Neural cell (in vitro differentiated cells): ENCODE measurements around the gene SLC22A23. TPM values are rescaled to one million over a fixed set of nuclear protein-coding genes. Genes with fewer than 3 reads are reported as not detected.

Experiments used
- H2AFZ ChIP-seq: fragments of 200-600, 300-800 bp; sonication (generic), shearing (Covaris generic); 2 replicates; pipeline ENCODE4 v1.6.0; 2014; ENCODE audit warnings: low read depth, mild to moderate bottlenecking, antibody characterized with exemption, low read length, moderate library complexity
- H3F3A ChIP-seq: fragments of 200-600 bp; shearing (Covaris generic); 2 replicates; pipeline ENCODE4 v1.6.1; 2016; ENCODE audit warnings: mild to moderate bottlenecking, moderate library complexity, mixed read lengths, antibody characterized with exemption, low read length; ENCODE audit not compliant: insufficient read depth, poor library complexity, severe bottlenecking
- H3K27ac ChIP-seq: fragments of 200-600, 300-800 bp; sonication (generic), shearing (Covaris generic); 2 replicates; pipeline ENCODE4 v1.5.1; 2014; ENCODE audit warnings: mild to moderate bottlenecking, low read length, moderate library complexity
- H3K27me3 ChIP-seq: fragments of 300-800, 200-600 bp; sonication (generic), shearing (Covaris generic); 2 replicates; pipeline ENCODE4 v1.6.0; 2014; ENCODE audit warnings: mild to moderate bottlenecking, low read depth, low read length, moderate library complexity; ENCODE audit not compliant: insufficient read depth
- H3K36me3 ChIP-seq: fragments of 300-800, 200-600 bp; sonication (generic), shearing (Covaris generic); 2 replicates; pipeline ENCODE4 v1.5.1; 2014; ENCODE audit warnings: mild to moderate bottlenecking, antibody characterized with exemption, low read length, moderate library complexity; ENCODE audit not compliant: insufficient read depth
- H3K4me2 ChIP-seq: fragments of 300-800, 200-600 bp; sonication (generic), shearing (Covaris generic); 2 replicates; pipeline ENCODE4 v1.6.0; 2014; ENCODE audit warnings: mild to moderate bottlenecking, low read length
- H3K4me3 ChIP-seq: fragments of 300-800, 200-600 bp; sonication (generic), shearing (Covaris generic); 2 replicates; pipeline ENCODE4 v1.5.1; 2014; ENCODE audit warnings: mild to moderate bottlenecking, low read length, moderate library complexity
- H3K79me2 ChIP-seq: fragments of 200-600 bp; shearing (Covaris generic); replicated peaks from 2 replicates; pipeline ENCODE4 v1.6.0; 2014; ENCODE audit warnings: mild to moderate bottlenecking, low read length, moderate library complexity; ENCODE audit not compliant: insufficient read depth
- H3K9ac ChIP-seq: fragments of 300-800, 200-600 bp; sonication (generic), shearing (Covaris generic); 2 replicates; pipeline ENCODE4 v1.6.1; 2016; ENCODE audit warnings: mild to moderate bottlenecking, low read length, mixed read lengths
- H3K9me2 ChIP-seq: fragments of 200-600 bp; shearing (Covaris generic); 2 replicates; pipeline ENCODE4 v1.6.1; 2016; ENCODE audit warnings: mild to moderate bottlenecking, low read length, mixed read lengths; ENCODE audit not compliant: insufficient read depth
- H3K9me3 ChIP-seq: fragments of 200-600, 300-800 bp; sonication (generic), shearing (Covaris generic); 2 replicates; pipeline ENCODE4 v1.6.1; 2016; ENCODE audit warnings: mild to moderate bottlenecking, mixed run types, low read length, moderate library complexity, mixed read lengths
- H4K20me1 ChIP-seq: fragments of 200-600 bp; shearing (Covaris generic); 2 replicates; pipeline ENCODE4 v1.6.1; 2016; ENCODE audit warnings: mild to moderate bottlenecking, mixed run types; ENCODE audit not compliant: insufficient read depth
- EP300 ChIP-seq: fragments of 450-650 bp; conservative IDR thresholded peaks from 2 replicates; pipeline ENCODE4 v1.6.1; 2014; ENCODE audit warnings: antibody characterized with exemption, mild to moderate bottlenecking, moderate library complexity; ENCODE audit not compliant: poor library complexity, severe bottlenecking
- EZH2 ChIP-seq: fragments of 200-600, 300-800 bp; shearing (Covaris generic), sonication (generic); IDR thresholded peaks from 2 replicates; pipeline ENCODE4 v1.6.1; 2014; ENCODE audit warnings: antibody characterized with exemption, low read length, borderline replicate concordance, mild to moderate bottlenecking; ENCODE audit not compliant: insufficient read depth, poor library complexity, severe bottlenecking
- MXI1 ChIP-seq: fragments of 450-650 bp; conservative IDR thresholded peaks from 2 replicates; pipeline ENCODE4 v1.6.1; 2014; ENCODE audit warnings: antibody characterized with exemption, mild to moderate bottlenecking; ENCODE audit not compliant: poor library complexity, severe bottlenecking
- POLR2AphosphoS5 ChIP-seq: IDR thresholded peaks from 2 replicates; pipeline ENCODE4 v1.6.1; 2012
- RAD21 ChIP-seq: fragments of 450-650 bp; conservative IDR thresholded peaks from 2 replicates; pipeline ENCODE4 v1.6.1; 2014; ENCODE audit warnings: antibody characterized with exemption, mild to moderate bottlenecking, moderate library complexity
- SMC3 ChIP-seq: fragments of 450-650 bp; conservative IDR thresholded peaks from 2 replicates; pipeline ENCODE4 v1.6.1; 2014; ENCODE audit warnings: antibody characterized with exemption, mild to moderate bottlenecking, moderate library complexity; ENCODE audit not compliant: poor library complexity
- TAF1 ChIP-seq: IDR thresholded peaks from 2 replicates; pipeline ENCODE4 v1.6.1; 2012; ENCODE audit warnings: low read depth
- polyA plus RNA-seq: library from polyadenylated mRNA; depleted of rRNA; stranded (reverse); fragments of >200 nt; gene quantifications from 2 replicates; pipeline ENCODE4 v1.2.3, GENCODE V29; 2014
- TF ChIP-seq, protein P1 (sequence below): IDR thresholded peaks from 2 replicates; pipeline ENCODE4 v1.6.1; 2012; ENCODE audit warnings: borderline replicate concordance
- TF ChIP-seq, protein P2 (sequence below): fragments of 450-650 bp; IDR thresholded peaks from 2 replicates; pipeline ENCODE4 v1.5.1; 2014; ENCODE audit warnings: antibody characterized with exemption, mild to moderate bottlenecking, moderate library complexity; ENCODE audit not compliant: poor library complexity, severe bottlenecking

The SLC22A23 gene
- polyA plus RNA-seq, 1 donor from 2014 or later: 8.8 TPM

DNA sequence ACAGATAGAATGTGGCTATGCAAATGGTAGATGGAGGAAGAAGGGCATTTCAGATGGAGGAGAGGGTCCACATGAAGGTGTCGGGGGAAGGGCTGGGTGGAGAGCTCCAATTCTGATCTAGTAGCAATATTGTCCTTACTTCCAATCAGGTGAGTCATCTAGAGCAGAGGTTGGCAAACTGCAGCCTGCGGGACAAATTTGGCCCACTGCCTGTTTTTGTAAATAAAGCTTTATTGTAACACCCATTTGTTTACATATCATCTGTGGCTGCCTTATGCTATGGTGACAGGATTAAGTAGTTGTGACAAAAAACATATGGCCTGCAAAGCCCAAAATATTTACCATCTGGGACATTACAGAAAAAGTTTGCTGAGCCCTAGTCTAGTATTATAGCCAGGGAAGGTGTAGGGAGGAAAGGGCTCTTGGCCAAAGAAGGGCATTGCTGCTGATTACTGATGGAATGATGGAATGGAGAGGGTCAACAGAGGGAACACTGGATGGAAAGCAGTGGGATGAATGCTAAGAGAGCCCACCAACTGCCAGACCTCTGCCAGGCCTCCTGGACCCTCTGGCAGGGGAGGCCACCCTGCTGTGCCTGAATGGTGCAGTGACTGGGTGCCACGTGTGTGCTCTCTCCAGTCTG, 79.8 kb downstream of the SLC22A23 start:
- no peak overlapping the region for H2AFZ ChIP-seq
- no peaks in the 10 kb centered on the region for H3K36me3 ChIP-seq
- TF ChIP-seq TAF1: no peak
- no peak for TF ChIP-seq EP300
- TF ChIP-seq POLR2AphosphoS5: no peak
- no peak for TF ChIP-seq EZH2
- no peak for TF ChIP-seq SMC3
- TF ChIP-seq, protein P1, sequence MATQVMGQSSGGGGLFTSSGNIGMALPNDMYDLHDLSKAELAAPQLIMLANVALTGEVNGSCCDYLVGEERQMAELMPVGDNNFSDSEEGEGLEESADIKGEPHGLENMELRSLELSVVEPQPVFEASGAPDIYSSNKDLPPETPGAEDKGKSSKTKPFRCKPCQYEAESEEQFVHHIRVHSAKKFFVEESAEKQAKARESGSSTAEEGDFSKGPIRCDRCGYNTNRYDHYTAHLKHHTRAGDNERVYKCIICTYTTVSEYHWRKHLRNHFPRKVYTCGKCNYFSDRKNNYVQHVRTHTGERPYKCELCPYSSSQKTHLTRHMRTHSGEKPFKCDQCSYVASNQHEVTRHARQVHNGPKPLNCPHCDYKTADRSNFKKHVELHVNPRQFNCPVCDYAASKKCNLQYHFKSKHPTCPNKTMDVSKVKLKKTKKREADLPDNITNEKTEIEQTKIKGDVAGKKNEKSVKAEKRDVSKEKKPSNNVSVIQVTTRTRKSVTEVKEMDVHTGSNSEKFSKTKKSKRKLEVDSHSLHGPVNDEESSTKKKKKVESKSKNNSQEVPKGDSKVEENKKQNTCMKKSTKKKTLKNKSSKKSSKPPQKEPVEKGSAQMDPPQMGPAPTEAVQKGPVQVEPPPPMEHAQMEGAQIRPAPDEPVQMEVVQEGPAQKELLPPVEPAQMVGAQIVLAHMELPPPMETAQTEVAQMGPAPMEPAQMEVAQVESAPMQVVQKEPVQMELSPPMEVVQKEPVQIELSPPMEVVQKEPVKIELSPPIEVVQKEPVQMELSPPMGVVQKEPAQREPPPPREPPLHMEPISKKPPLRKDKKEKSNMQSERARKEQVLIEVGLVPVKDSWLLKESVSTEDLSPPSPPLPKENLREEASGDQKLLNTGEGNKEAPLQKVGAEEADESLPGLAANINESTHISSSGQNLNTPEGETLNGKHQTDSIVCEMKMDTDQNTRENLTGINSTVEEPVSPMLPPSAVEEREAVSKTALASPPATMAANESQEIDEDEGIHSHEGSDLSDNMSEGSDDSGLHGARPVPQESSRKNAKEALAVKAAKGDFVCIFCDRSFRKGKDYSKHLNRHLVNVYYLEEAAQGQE: no peak
- TF ChIP-seq RAD21: no peak
- TF ChIP-seq, protein P2, sequence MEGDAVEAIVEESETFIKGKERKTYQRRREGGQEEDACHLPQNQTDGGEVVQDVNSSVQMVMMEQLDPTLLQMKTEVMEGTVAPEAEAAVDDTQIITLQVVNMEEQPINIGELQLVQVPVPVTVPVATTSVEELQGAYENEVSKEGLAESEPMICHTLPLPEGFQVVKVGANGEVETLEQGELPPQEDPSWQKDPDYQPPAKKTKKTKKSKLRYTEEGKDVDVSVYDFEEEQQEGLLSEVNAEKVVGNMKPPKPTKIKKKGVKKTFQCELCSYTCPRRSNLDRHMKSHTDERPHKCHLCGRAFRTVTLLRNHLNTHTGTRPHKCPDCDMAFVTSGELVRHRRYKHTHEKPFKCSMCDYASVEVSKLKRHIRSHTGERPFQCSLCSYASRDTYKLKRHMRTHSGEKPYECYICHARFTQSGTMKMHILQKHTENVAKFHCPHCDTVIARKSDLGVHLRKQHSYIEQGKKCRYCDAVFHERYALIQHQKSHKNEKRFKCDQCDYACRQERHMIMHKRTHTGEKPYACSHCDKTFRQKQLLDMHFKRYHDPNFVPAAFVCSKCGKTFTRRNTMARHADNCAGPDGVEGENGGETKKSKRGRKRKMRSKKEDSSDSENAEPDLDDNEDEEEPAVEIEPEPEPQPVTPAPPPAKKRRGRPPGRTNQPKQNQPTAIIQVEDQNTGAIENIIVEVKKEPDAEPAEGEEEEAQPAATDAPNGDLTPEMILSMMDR: no peak
- TF ChIP-seq MXI1: no peak
- H3K4me3 ChIP-seq: no peak overlapping the region
- no peak overlapping the region for H3K4me2 ChIP-seq
- H4K20me1 ChIP-seq: no peaks in the 10 kb centered on the region
- H3F3A ChIP-seq: no peaks in the 10 kb centered on the region
- no peak overlapping the region for H3K27ac ChIP-seq
- H3K9me2 ChIP-seq: no peaks in the 10 kb centered on the region
- H3K79me2 ChIP-seq: no peaks in the 10 kb centered on the region
- H3K9ac ChIP-seq: no peak overlapping the region
- H3K27me3 ChIP-seq: no peaks in the 10 kb centered on the region
- no peaks in the 10 kb centered on the region for H3K9me3 ChIP-seq

DNA sequence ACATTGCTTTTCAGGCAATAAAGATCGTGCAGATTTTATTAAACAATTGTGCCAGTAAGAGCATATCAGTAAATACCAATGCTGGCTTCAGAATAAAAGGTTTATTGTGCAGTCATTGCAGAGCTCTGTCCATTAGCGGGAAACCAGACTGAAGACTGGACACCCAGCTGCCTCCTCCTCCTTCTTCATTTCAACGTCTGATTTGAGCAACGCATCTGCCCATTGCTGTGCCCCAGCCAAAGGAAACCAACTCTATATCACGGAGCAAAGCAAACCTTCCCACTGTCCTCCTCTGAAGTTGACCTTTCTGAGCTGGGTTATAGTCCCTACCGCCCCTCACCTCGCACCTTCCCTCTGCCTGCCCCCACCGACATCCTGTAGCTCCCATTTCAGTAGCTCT, 80.8 kb downstream of the SLC22A23 start:
- Histone ChIP-seq H3K4me2 (no peak overlapping the region), H3K27ac (no peak overlapping the region), H2AFZ (no peak overlapping the region), H3K27me3 (no peaks in the 10 kb centered on the region), H4K20me1 (no peaks in the 10 kb centered on the region), H3K79me2 (no peaks in the 10 kb centered on the region), H3K36me3 (no peaks in the 10 kb centered on the region), H3K9me3 (no peaks in the 10 kb centered on the region), H3K4me3 (no peak overlapping the region), H3F3A (no peaks in the 10 kb centered on the region), H3K9ac (no peak overlapping the region), H3K9me2 (no peaks in the 10 kb centered on the region)
- TF ChIP-seq, protein P2: no peak
- TF ChIP-seq, protein P1: no peak
- TF ChIP-seq EP300 (no peak), SMC3 (no peak), TAF1 (no peak), EZH2 (no peak), POLR2AphosphoS5 (no peak), RAD21 (no peak), MXI1 (no peak)
